Endodermal cell (in vitro differentiated cells): ENCODE measurements around the gene EMID1. TPM values are rescaled to one million over a fixed set of nuclear protein-coding genes. Genes with fewer than 3 reads are reported as not detected.
A peak's percentile ranks its signal among the peaks of the same experiment; 100 is the strongest.

Source experiments
- DNase-seq: peaks from one replicate; pipeline ENCODE4 v3.0.0-alpha.2; 2017
- H3K27ac ChIP-seq: 2 replicates; pipeline ENCODE4 v1.5.1; 2013; ENCODE audit warnings: mild to moderate bottlenecking, low read depth, low read length, moderate library complexity
- H3K27me3 ChIP-seq: 2 replicates; pipeline ENCODE4 v1.6.1; 2013; ENCODE audit warnings: mild to moderate bottlenecking, low read length, moderate library complexity; ENCODE audit not compliant: insufficient read depth, control insufficient read depth, poor library complexity, severe bottlenecking
- H3K36me3 ChIP-seq: 2 replicates; pipeline ENCODE4 v1.7.0; 2013; ENCODE audit warnings: mild to moderate bottlenecking, low read length, moderate library complexity; ENCODE audit not compliant: control insufficient read depth, insufficient read depth
- H3K4me1 ChIP-seq: one replicate; pipeline ENCODE4 v1.7.0; 2013; ENCODE audit warnings: low read length; ENCODE audit not compliant: control insufficient read depth, insufficient read depth
- H3K4me3 ChIP-seq: 2 replicates; pipeline ENCODE4 v1.5.1; 2013; ENCODE audit warnings: mild to moderate bottlenecking, low read length, moderate library complexity
- H3K9ac ChIP-seq: 2 replicates; pipeline ENCODE4 v1.6.1; 2013; ENCODE audit warnings: mild to moderate bottlenecking, low read length, moderate library complexity; ENCODE audit not compliant: poor library complexity, severe bottlenecking; ENCODE audit errors: extremely low read depth
- H3K9me3 ChIP-seq: 2 replicates; pipeline ENCODE4 v1.6.1; 2013; ENCODE audit warnings: mild to moderate bottlenecking, low read length, moderate library complexity; ENCODE audit not compliant: control insufficient read depth
- H3K27ac Mint-ChIP-seq: 2 replicates; pipeline ENCODE4 v1.8.0; 2020; ENCODE audit warnings: mixed read lengths
- H3K27me3 Mint-ChIP-seq: 2 replicates; pipeline ENCODE4 v1.8.0; 2021; ENCODE audit warnings: mild to moderate bottlenecking, mixed read lengths; ENCODE audit not compliant: insufficient read depth
- H3K36me3 Mint-ChIP-seq: 2 replicates; pipeline ENCODE4 v1.8.0; 2020; ENCODE audit warnings: low read depth, mixed read lengths
- H3K4me1 Mint-ChIP-seq: 2 replicates; pipeline ENCODE4 v1.8.0; 2020; ENCODE audit warnings: mixed read lengths
- H3K4me3 Mint-ChIP-seq: 2 replicates; pipeline ENCODE4 v1.8.0; 2020; ENCODE audit warnings: mild to moderate bottlenecking, moderate library complexity, mixed read lengths
- H3K9me3 Mint-ChIP-seq: 2 replicates; pipeline ENCODE4 v1.8.0; 2020; ENCODE audit warnings: mild to moderate bottlenecking, mixed read lengths
- WGBS, 2 experiments: methylation state at CpG; one replicate each; pipeline versions ENCODE4 v1.1.5 to v1.1.7; 2013; ENCODE audit warnings: missing lambda C conversion rate in 2 of 2, mixed read lengths in 1 of 2; ENCODE audit not compliant: insufficient coverage in 1 of 2, insufficient read length in 1 of 2; 5-methylcytosine and 5-hydroxymethylcytosine counted together
- total RNA-seq, 2 donors: library from RNA; stranded (reverse); fragmentation: NEBNext Ultra II Directional in 1 of 2; extraction: Animal tissue kit (Norgen Biotek cat#: 25700) in 1 of 2; gene quantifications; 2 replicates in 1 of 2; 3 replicates in 1 of 2; pipeline ENCODE4 v1.2.1, GENCODE V29; 2021
- TF ChIP-seq, protein P1 (sequence below): fragments of 200-600 bp; sonication (generic); conservative IDR thresholded peaks from 2 replicates; pipeline ENCODE4 v1.5.0; 2021; ENCODE audit warnings: antibody characterized with exemption, mild to moderate bottlenecking

Gene EMID1
- total RNA-seq, 2 donors from 2014 or later, result 19.8 to 41.8 TPM

DNA sequence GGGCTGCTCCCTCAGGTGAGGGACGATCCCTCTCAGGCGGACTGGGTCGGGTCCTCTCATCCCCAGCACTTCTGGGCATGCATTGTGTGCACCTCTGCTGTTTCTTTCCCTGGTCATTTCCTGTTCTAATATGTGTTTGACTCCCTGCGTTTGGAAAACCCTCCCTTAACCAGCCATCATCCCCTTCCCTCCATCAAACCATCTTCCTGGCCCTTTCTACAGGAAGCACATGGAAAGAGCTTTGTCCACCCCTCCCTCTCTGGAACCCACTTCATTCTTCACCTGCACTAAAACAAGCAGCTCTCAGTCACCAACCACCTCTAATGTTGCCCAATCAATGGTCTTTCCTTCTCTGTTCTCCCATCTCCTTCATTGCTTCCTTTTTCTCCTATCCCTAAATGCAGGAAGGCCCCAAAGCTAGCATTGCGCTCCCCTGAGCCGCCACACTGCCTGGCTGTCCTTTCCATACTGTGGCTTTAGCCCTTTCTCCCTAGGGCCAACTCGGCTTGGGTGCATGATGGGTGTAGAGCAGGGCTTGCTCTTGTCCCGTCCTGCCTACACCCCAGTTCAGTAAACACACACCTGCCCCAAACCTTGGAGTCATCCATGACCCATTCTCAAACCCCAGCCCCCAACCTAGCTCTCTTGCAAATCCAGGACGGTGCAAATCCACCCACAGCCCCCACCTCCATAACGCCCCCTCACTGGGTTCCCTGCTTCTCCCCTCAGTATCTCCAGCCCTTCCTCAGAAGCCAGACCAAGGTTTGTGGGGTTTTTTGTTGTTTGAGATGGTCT lies 95.3 kb downstream of the EMID1 start:
- H3K9me3 Mint-ChIP-seq, result no peaks in the 10 kb centered on the region
- Histone ChIP-seq H3K9me3 (no peaks in the 10 kb centered on the region), H3K9ac (no peak overlapping the region), H3K36me3 (peaks cover 43% of the 10 kb centered on the region), H3K4me1 (no peaks in the 10 kb centered on the region), H3K27ac (peak overlapping the region; percentile 30), H3K27me3 (no peaks in the 10 kb centered on the region), H3K4me3 (no peak overlapping the region)
- H3K4me1 Mint-ChIP-seq, result peaks cover 10% of the 10 kb centered on the region
- TF ChIP-seq, protein P1, sequence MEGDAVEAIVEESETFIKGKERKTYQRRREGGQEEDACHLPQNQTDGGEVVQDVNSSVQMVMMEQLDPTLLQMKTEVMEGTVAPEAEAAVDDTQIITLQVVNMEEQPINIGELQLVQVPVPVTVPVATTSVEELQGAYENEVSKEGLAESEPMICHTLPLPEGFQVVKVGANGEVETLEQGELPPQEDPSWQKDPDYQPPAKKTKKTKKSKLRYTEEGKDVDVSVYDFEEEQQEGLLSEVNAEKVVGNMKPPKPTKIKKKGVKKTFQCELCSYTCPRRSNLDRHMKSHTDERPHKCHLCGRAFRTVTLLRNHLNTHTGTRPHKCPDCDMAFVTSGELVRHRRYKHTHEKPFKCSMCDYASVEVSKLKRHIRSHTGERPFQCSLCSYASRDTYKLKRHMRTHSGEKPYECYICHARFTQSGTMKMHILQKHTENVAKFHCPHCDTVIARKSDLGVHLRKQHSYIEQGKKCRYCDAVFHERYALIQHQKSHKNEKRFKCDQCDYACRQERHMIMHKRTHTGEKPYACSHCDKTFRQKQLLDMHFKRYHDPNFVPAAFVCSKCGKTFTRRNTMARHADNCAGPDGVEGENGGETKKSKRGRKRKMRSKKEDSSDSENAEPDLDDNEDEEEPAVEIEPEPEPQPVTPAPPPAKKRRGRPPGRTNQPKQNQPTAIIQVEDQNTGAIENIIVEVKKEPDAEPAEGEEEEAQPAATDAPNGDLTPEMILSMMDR, result no peak
- no peaks in the 10 kb centered on the region for H3K27me3 Mint-ChIP-seq
- peak; percentile 66 for DNase-seq
- WGBS, 2 experiments, result 89 to 100% methylated on average over 3 to 10 of the region's 10 CpGs
- peak overlapping the region; percentile 20 for H3K27ac Mint-ChIP-seq
- H3K36me3 Mint-ChIP-seq, result peaks cover 47% of the 10 kb centered on the region
- H3K4me3 Mint-ChIP-seq, result no peak overlapping the region

DNA sequence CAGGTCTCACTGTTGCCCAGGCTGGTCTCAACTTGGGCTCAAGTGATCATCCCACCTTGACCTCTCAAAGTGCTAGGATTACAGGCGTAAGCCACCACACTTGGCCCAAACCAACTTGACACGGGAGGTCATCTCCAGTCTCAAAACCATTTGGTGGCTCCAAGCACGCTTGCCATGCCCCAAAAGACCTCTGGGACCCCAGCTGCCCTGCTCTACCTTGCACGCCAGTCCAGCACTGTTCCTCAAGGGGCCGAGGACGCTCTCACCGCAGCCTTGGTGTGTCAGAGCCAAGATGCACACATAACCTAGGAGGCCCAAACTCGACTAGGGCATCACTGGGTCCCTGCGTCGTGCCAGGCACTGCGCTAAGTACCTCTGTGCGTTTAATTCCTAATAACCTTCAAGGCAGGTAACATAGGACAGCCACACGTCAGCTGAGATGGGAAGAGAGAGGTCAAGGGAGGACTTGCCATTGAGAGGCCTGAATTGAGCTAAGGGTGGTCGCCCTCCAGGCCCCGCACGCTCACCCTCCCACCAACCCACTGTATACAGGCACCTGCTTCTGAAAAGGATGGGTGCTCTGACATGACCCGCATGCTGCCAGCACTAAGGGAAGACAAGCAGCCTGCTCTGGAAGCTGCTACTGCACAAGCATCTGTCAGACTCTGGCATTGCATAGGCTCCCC lies 96.2 kb downstream of the EMID1 start:
- TF ChIP-seq, protein P1, result no peak
- H3K4me3 Mint-ChIP-seq, result no peak overlapping the region
- no peak overlapping the region for H3K9ac ChIP-seq
- H3K4me1 ChIP-seq, result no peaks in the 10 kb centered on the region
- no peaks in the 10 kb centered on the region for H3K27me3 Mint-ChIP-seq
- H3K4me3 ChIP-seq, result no peak overlapping the region
- peaks cover 10% of the 10 kb centered on the region for H3K4me1 Mint-ChIP-seq
- H3K36me3 Mint-ChIP-seq, result peaks cover 40% of the 10 kb centered on the region
- peaks cover 34% of the 10 kb centered on the region for H3K36me3 ChIP-seq
- peak overlapping the region; percentile 20 for H3K27ac Mint-ChIP-seq
- peak; percentile 56 for DNase-seq
- no peaks in the 10 kb centered on the region for H3K27me3 ChIP-seq
- no peaks in the 10 kb centered on the region for H3K9me3 Mint-ChIP-seq
- H3K9me3 ChIP-seq, result no peaks in the 10 kb centered on the region
- WGBS, 2 experiments, result 92 to 95% methylated on average over 13 to 17 of the region's 17 CpGs
- peak overlapping the region; percentile 32 for H3K27ac ChIP-seq

DNA sequence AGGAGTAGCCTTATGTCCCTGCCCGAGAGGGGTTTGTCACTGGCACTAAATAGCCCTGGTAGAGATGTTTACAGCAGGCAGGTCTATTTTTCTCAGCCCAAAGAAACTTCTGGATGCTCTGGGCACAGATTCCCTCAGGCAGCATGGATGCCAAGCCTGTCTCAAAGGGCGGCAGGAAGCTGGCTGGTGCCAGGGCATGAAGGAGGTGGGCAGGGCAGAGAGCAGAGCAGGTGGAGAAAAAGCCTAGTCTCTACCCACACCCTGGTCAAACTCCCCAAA lies 96.6 kb downstream of the EMID1 start:
- Histone ChIP-seq H3K4me1 (peaks cover under 1% of the 10 kb centered on the region), H3K9ac (no peak overlapping the region), H3K27me3 (no peaks in the 10 kb centered on the region), H3K27ac (peak overlapping the region; percentile 32), H3K36me3 (peaks cover 30% of the 10 kb centered on the region), H3K9me3 (no peaks in the 10 kb centered on the region), H3K4me3 (no peak overlapping the region)
- Mint-ChIP-seq H3K36me3 (peaks cover 35% of the 10 kb centered on the region), H3K9me3 (no peaks in the 10 kb centered on the region), H3K4me3 (no peak overlapping the region), H3K27ac (peak overlapping the region; percentile 20), H3K27me3 (no peaks in the 10 kb centered on the region), H3K4me1 (peaks cover 11% of the 10 kb centered on the region)
- TF ChIP-seq, protein P1, result no peak
- DNase-seq, result no peak
- WGBS, 2 experiments, result 90 to 93% methylated on average over 2 of the region's 2 CpGs
